ENCODE data around the gene DMC1.

Gene DMC1

GRCh38 chr22:38503021-38503420, 67.0 kb downstream of the DMC1 start:
- H3K4me3 ChIP-seq (ENCODE audit: low read depth, low read length), result no peak overlapping the region

DNA sequence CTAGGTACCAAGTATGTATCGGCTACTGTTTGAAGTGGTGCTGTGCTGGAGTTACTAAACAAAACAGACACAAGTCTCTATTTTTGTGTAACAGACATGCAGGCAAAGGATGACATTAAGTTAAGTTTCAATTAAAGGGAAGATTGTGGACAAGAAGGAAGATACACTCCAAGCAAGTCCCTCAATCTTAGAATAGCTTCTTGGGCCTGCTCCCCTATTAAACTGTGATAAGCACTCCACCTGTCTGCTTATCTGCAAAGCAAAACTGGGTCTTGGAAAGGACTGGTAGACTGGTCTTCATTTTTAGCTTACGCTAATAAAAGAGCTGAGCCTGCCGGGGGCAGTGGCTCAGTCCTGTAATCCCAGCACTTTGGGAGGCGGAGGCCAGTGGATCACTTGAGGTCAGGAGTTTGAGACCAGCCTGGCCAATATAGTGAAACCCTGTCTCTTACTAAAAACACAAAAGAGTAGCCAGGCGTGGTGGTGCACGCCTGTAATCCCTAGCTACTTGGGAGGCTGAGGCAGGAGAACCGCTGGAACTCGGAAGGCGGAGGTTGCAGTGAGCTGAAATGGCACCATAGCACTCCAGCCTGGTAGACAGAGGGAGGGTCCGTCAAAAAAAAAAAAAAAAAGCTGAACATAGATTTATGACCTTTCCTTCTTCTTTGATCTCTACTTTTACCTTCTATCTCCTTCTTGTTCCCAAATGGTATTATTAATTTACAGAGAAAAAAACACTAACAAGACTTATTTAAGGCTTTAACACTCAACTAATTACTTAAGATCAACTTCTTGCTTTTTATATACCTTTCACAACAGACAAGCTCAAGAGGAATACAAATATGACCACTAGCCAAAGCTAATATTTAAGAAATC, 67.9 kb downstream of the DMC1 start:
- H3K4me3 ChIP-seq (ENCODE audit: low read depth, low read length), result no peak overlapping the region

- no peak overlapping the region for H3K4me3 ChIP-seq (ENCODE audit: low read depth, low read length)
Measured at GRCh38 chr22:38497869-38498268, 72.1 kb downstream of the DMC1 start.

DNA sequence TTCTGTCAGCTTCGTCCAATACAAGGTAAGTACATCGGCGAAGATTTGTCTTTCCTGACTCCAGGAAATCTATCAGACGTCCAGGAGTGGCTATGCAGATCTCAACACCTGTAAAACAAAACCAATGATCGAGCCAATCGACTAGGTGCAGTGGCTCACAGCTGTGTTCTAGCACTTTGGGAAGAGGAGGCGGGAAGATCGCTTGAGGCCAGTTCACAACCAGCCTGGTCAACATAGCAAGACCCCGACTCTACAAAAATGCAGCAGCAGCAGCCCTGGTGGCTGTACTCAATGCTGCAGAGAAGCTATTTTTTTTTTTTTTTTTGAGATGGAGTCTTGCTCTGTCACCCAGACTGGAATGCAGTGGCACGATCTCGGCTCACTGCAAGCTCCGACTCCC, 75.0 kb downstream of the DMC1 start:
- H3K4me3 ChIP-seq (ENCODE audit: low read depth, low read length), result no peak overlapping the region

- H3K4me3 ChIP-seq (ENCODE audit: low read depth, low read length), result no peak overlapping the region
Measured at GRCh38 chr22:38494498-38494897, 75.5 kb downstream of the DMC1 start.

GRCh38 chr22:38491707-38492348, 78.2 kb downstream of the DMC1 start:
- no peak overlapping the region for H3K4me3 ChIP-seq (ENCODE audit: low read depth, low read length)

- H3K4me3 ChIP-seq (ENCODE audit: low read depth, low read length), result no peak overlapping the region
Measured at GRCh38 chr22:38490915-38491314, 79.1 kb downstream of the DMC1 start.

DNA sequence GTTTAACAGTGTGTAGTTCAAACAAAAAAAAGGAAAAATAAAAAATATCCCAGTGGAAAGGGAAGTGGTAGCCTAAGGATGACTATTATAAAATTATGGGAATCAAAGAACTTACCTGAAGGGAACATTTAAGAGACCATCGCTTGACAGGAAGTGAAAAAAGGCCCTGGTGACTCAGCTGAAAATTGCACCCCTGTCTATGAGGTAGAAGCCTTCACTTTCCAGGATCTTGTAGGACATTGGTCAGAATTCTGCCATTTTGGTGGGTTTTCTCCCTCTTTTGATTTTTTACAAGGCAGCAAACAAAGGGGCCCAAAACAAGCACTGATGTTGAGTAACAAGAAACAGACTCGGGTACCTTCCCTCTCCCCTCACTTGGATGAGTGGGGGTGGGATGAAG, 79.5 kb downstream of the DMC1 start:
- no peak overlapping the region for H3K4me3 ChIP-seq (ENCODE audit: low read depth, low read length)

GRCh38 chr22:38489561-38490145, 80.3 kb downstream of the DMC1 start:
- no peak overlapping the region for H3K4me3 ChIP-seq (ENCODE audit: low read depth, low read length)

- H3K4me3 ChIP-seq (ENCODE audit: low read depth, low read length), result no peak overlapping the region
Measured at GRCh38 chr22:38489142-38489541, 80.8 kb downstream of the DMC1 start.

GRCh38 chr22:38487946-38488345, 82.0 kb downstream of the DMC1 start:
- H3K4me3 ChIP-seq (ENCODE audit: low read depth, low read length), result no peak overlapping the region

- no peak overlapping the region for H3K4me3 ChIP-seq (ENCODE audit: low read depth, low read length)
Measured at GRCh38 chr22:38485783-38486182, 84.2 kb downstream of the DMC1 start.

DNA sequence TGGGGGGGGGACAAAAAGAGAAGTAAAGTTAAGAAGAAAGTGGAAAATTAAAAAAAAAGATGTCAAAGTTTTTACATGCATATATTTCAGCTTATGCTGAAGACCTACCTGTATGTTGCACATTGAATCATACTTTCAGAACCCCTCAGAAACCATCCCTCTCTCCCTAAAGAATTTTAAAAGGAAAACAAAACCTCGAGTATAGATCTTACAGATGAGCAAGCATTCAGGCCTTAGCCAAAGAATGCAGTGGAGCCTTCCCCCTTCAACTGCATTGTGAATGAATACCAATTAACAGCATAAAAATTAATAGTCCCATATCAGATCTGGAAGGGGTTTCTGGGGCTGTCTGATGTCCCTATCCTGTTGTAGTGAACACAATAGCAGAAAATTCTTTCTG, 85.7 kb downstream of the DMC1 start:
- H3K4me3 ChIP-seq (ENCODE audit: low read depth, low read length), result no peak overlapping the region

DNA sequence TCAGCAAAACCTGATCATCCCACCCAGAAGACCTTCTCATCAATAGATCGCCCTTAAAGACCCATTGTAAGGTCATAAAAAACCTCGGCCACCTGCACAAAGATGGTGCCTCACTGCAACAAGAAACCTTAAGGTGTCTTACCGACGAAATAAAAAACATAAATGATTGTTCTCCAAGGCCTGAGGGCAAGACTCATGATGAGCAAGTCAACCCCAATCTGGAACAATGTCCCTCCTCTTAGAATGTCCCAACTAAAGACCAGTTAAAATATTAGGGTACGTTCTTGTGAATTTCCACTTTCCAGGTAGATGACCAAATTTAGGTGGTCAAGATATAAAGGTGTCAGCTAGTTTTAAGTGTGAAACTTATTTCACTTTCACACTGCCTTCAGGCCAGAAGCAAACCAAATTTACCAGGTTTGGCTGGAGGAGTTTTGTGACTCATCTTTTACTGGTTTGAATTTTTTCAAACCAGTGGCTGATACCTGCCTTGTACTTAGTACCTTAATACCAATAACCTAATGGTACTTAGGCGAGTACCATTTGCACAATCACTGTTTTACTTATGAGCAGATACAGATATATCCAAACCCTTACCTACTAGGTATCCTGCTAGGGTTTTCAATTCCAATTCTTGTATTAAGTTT, 87.2 kb downstream of the DMC1 start:
- no peak overlapping the region for H3K4me3 ChIP-seq (ENCODE audit: low read depth, low read length)

DNA sequence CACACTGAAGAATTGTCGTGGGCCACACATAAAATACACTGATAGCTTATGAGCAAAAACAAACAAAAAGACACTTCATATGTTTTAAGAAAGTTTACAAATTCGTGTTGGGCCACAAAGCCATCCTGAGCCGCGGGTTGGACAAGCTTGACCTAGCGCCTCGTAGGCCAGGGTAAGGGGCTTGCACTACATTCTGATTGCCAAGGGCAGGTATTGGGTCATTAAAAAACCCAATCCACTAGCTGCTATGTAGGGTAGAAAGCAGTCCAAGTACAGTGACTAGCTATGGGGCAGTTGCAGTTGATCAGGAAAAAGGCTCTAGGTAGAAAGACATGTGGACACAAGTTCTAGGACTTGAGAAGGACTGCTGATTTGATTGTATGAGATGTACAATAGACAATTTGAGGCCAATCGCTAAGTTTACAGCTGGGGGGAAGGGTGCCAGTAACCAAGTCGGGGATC, 88.1 kb downstream of the DMC1 start:
- H3K4me3 ChIP-seq (ENCODE audit: low read depth, low read length), result no peak overlapping the region

GRCh38 chr22:38481162-38481870, 88.7 kb downstream of the DMC1 start:
- H3K4me3 ChIP-seq (ENCODE audit: low read depth, low read length), result no peak overlapping the region

- no peak overlapping the region for H3K4me3 ChIP-seq (ENCODE audit: low read depth, low read length)
Measured at GRCh38 chr22:38479096-38479837, 90.7 kb downstream of the DMC1 start.

DNA sequence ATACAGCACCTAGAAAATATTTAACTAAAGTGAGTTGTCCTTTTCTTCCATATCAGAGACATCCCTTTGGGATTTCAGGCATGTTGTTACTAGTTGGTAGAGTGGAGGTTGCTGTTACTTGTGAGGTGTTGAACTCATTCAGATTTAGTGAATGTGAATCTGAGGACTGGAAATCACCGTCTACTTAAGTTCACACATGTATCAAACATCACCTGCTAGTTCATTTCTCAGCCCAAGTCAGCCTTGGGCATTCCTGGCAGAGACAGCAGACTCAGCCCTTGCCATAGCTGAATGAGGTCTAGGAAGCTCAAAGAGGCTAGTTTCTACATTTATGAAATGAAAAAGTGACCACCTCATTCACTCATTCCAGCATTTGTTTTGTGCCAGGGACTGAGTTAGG, 92.4 kb downstream of the DMC1 start:
- H3K4me3 ChIP-seq (ENCODE audit: low read depth, low read length), result no peak overlapping the region

- H3K4me3 ChIP-seq (ENCODE audit: low read depth, low read length), result no peak overlapping the region
Measured at GRCh38 chr22:38474003-38474607, 95.9 kb downstream of the DMC1 start.

DNA sequence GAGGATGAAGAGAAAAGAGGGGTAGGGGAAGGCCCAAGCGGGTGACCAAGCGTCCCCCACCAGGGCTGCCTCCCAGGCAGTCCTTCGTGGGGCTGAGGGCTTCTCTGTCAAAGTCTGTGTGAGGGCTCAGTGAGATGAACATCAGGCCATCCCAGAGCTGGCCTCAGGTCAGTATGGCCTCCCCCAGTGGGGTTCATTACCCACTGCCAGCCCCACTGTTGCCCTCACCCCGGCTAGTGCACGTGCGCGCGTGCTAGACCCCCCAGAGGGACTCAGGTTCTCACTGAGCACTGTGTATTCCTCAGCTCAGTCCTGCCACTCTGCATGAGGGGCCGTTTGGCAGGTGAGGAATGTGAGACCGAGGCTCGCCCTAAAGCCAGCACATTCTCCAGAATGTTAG, 98.7 kb downstream of the DMC1 start:
- no peak overlapping the region for H3K4me3 ChIP-seq (ENCODE audit: low read depth, low read length)
